Measurements from ENCODE around the gene TMX2.

The TMX2 gene

GRCh38 chr11:57764566-57764965 is 52.2 kb downstream of the TMX2 start:
- Histone ChIP-seq H3K4me1 (ENCODE audit: control insufficient read depth, insufficient read depth, low read length) (peaks cover 20% of the 10 kb centered on the region), H3K4me3 (ENCODE audit: low read length in 2 of 2) (peak overlapping the region; percentile 90 to 95), H3K9me3 (ENCODE audit: control insufficient read depth in 2 of 2, low read length in 2 of 2) (no peaks in the 10 kb centered on the region), H3K9ac (ENCODE audit: low read length in 2 of 2) (peak overlapping the region in 1 of 2 donors; percentile 95), H3K27me3 (ENCODE audit: control insufficient read depth in 1 of 2, insufficient read depth in 2 of 2, low read length in 2 of 2) (no peaks in the 10 kb centered on the region), H3K27ac (ENCODE audit: low read length) (no peak overlapping the region), H3K36me3 (ENCODE audit: control insufficient read depth in 2 of 2, insufficient read depth in 2 of 2, low read length in 2 of 2) (no peaks in the 10 kb centered on the region)

GRCh38 chr11:57764972-57765371 is 52.6 kb downstream of the TMX2 start:
- peak overlapping the region; percentile 90 to 95 for H3K4me3 ChIP-seq (ENCODE audit: low read length in 2 of 2)
- H3K4me1 ChIP-seq (ENCODE audit: control insufficient read depth, insufficient read depth, low read length): peaks cover 20% of the 10 kb centered on the region
- no peak overlapping the region for H3K27ac ChIP-seq (ENCODE audit: low read length)
- H3K9me3 ChIP-seq (ENCODE audit: control insufficient read depth in 2 of 2, low read length in 2 of 2): no peaks in the 10 kb centered on the region
- no peaks in the 10 kb centered on the region for H3K27me3 ChIP-seq (ENCODE audit: control insufficient read depth in 1 of 2, insufficient read depth in 2 of 2, low read length in 2 of 2)
- no peaks in the 10 kb centered on the region for H3K36me3 ChIP-seq (ENCODE audit: control insufficient read depth in 2 of 2, insufficient read depth in 2 of 2, low read length in 2 of 2)
- peak overlapping the region in 1 of 2 donors; percentile 36 for H3K9ac ChIP-seq (ENCODE audit: low read length in 2 of 2)

- Histone ChIP-seq H3K27ac (ENCODE audit: low read length) (no peak overlapping the region), H3K4me3 (ENCODE audit: low read length in 2 of 2) (no peak overlapping the region), H3K36me3 (ENCODE audit: control insufficient read depth in 2 of 2, insufficient read depth in 2 of 2, low read length in 2 of 2) (no peaks in the 10 kb centered on the region), H3K27me3 (ENCODE audit: control insufficient read depth in 1 of 2, insufficient read depth in 2 of 2, low read length in 2 of 2) (no peaks in the 10 kb centered on the region), H3K9ac (ENCODE audit: low read length in 2 of 2) (no peak overlapping the region), H3K4me1 (ENCODE audit: control insufficient read depth, insufficient read depth, low read length) (peaks cover 28% of the 10 kb centered on the region), H3K9me3 (ENCODE audit: control insufficient read depth in 2 of 2, low read length in 2 of 2) (no peaks in the 10 kb centered on the region)
These were observed 58.4 kb downstream of the TMX2 start for GRCh38 chr11:57770793-57771192.

- Histone ChIP-seq H3K4me1 (ENCODE audit: control insufficient read depth, insufficient read depth, low read length) (peaks cover 32% of the 10 kb centered on the region), H3K27me3 (ENCODE audit: control insufficient read depth in 1 of 2, insufficient read depth in 2 of 2, low read length in 2 of 2) (no peaks in the 10 kb centered on the region), H3K27ac (ENCODE audit: low read length) (no peak overlapping the region), H3K36me3 (ENCODE audit: control insufficient read depth in 2 of 2, insufficient read depth in 2 of 2, low read length in 2 of 2) (no peaks in the 10 kb centered on the region), H3K4me3 (ENCODE audit: low read length in 2 of 2) (no peak overlapping the region), H3K9ac (ENCODE audit: low read length in 2 of 2) (no peak overlapping the region), H3K9me3 (ENCODE audit: control insufficient read depth in 2 of 2, low read length in 2 of 2) (no peaks in the 10 kb centered on the region)
These were observed 59.0 kb downstream of the TMX2 start for GRCh38 chr11:57771365-57771764.

- Histone ChIP-seq H3K27me3 (ENCODE audit: control insufficient read depth in 1 of 2, insufficient read depth in 2 of 2, low read length in 2 of 2) (no peaks in the 10 kb centered on the region), H3K4me1 (ENCODE audit: control insufficient read depth, insufficient read depth, low read length) (peaks cover 44% of the 10 kb centered on the region), H3K27ac (ENCODE audit: low read length) (no peak overlapping the region)
These were observed 60.2 kb downstream of the TMX2 start for GRCh38 chr11:57772562-57772961.

GRCh38 chr11:57773026-57773598 is 60.7 kb downstream of the TMX2 start:
- Histone ChIP-seq H3K4me1 (ENCODE audit: control insufficient read depth, insufficient read depth, low read length) (peaks cover 50% of the 10 kb centered on the region), H3K27ac (ENCODE audit: low read length) (no peak overlapping the region), H3K9me3 (ENCODE audit: control insufficient read depth in 2 of 2, low read length in 2 of 2) (no peaks in the 10 kb centered on the region), H3K27me3 (ENCODE audit: control insufficient read depth in 1 of 2, insufficient read depth in 2 of 2, low read length in 2 of 2) (no peaks in the 10 kb centered on the region), H3K4me3 (ENCODE audit: low read length in 2 of 2) (no peak overlapping the region), H3K9ac (ENCODE audit: low read length in 2 of 2) (no peak overlapping the region), H3K36me3 (ENCODE audit: control insufficient read depth in 2 of 2, insufficient read depth in 2 of 2, low read length in 2 of 2) (no peaks in the 10 kb centered on the region)

More at GRCh38 chr11:57772562-57772961, 60.2 kb downstream of the TMX2 start:
- Histone ChIP-seq H3K9ac (ENCODE audit: low read length in 2 of 2) (no peak overlapping the region), H3K9me3 (ENCODE audit: control insufficient read depth in 2 of 2, low read length in 2 of 2) (no peaks in the 10 kb centered on the region), H3K4me3 (ENCODE audit: low read length in 2 of 2) (no peak overlapping the region), H3K36me3 (ENCODE audit: control insufficient read depth in 2 of 2, insufficient read depth in 2 of 2, low read length in 2 of 2) (no peaks in the 10 kb centered on the region)

GRCh38 chr11:57775491-57775890 is 63.1 kb downstream of the TMX2 start:
- no peak overlapping the region for H3K9ac ChIP-seq (ENCODE audit: low read length in 2 of 2)

GRCh38 chr11:57776031-57776521 is 63.7 kb downstream of the TMX2 start:
- Histone ChIP-seq H3K9ac (ENCODE audit: low read length in 2 of 2) (no peak overlapping the region), H3K36me3 (ENCODE audit: control insufficient read depth in 2 of 2, insufficient read depth in 2 of 2, low read length in 2 of 2) (no peaks in the 10 kb centered on the region), H3K27me3 (ENCODE audit: control insufficient read depth in 1 of 2, insufficient read depth in 2 of 2, low read length in 2 of 2) (no peaks in the 10 kb centered on the region), H3K27ac (ENCODE audit: low read length) (peak overlapping the region; percentile 37), H3K9me3 (ENCODE audit: control insufficient read depth in 2 of 2, low read length in 2 of 2) (no peaks in the 10 kb centered on the region), H3K4me1 (ENCODE audit: control insufficient read depth, insufficient read depth, low read length) (peaks cover 57% of the 10 kb centered on the region), H3K4me3 (ENCODE audit: low read length in 2 of 2) (peak overlapping the region; percentile 29 to 59)

More at GRCh38 chr11:57775491-57775890, 63.1 kb downstream of the TMX2 start:
- H3K9me3 ChIP-seq (ENCODE audit: control insufficient read depth in 2 of 2, low read length in 2 of 2): no peaks in the 10 kb centered on the region
- peak overlapping the region; percentile 29 to 59 for H3K4me3 ChIP-seq (ENCODE audit: low read length in 2 of 2)
- peaks cover 54% of the 10 kb centered on the region for H3K4me1 ChIP-seq (ENCODE audit: control insufficient read depth, insufficient read depth, low read length)
- no peaks in the 10 kb centered on the region for H3K27me3 ChIP-seq (ENCODE audit: control insufficient read depth in 1 of 2, insufficient read depth in 2 of 2, low read length in 2 of 2)
- no peaks in the 10 kb centered on the region for H3K36me3 ChIP-seq (ENCODE audit: control insufficient read depth in 2 of 2, insufficient read depth in 2 of 2, low read length in 2 of 2)
- peak overlapping the region; percentile 37 for H3K27ac ChIP-seq (ENCODE audit: low read length)

GRCh38 chr11:57776577-57777210 is 64.3 kb downstream of the TMX2 start:
- H3K4me3 ChIP-seq (ENCODE audit: low read length in 2 of 2): peak overlapping the region; percentile 29 to 59
- H3K36me3 ChIP-seq (ENCODE audit: control insufficient read depth in 2 of 2, insufficient read depth in 2 of 2, low read length in 2 of 2): no peaks in the 10 kb centered on the region
- H3K4me1 ChIP-seq (ENCODE audit: control insufficient read depth, insufficient read depth, low read length): peaks cover 60% of the 10 kb centered on the region
- peak overlapping the region; percentile 88 for H3K27ac ChIP-seq (ENCODE audit: low read length)
- no peaks in the 10 kb centered on the region for H3K27me3 ChIP-seq (ENCODE audit: control insufficient read depth in 1 of 2, insufficient read depth in 2 of 2, low read length in 2 of 2)
- H3K9ac ChIP-seq (ENCODE audit: low read length in 2 of 2): no peak overlapping the region
- H3K9me3 ChIP-seq (ENCODE audit: control insufficient read depth in 2 of 2, low read length in 2 of 2): no peaks in the 10 kb centered on the region

GRCh38 chr11:57777969-57778317 is 65.5 kb downstream of the TMX2 start:
- H3K36me3 ChIP-seq (ENCODE audit: control insufficient read depth in 2 of 2, insufficient read depth in 2 of 2, low read length in 2 of 2): no peaks in the 10 kb centered on the region
- peaks cover 57% of the 10 kb centered on the region for H3K4me1 ChIP-seq (ENCODE audit: control insufficient read depth, insufficient read depth, low read length)
- H3K27ac ChIP-seq (ENCODE audit: low read length): peak overlapping the region; percentile 88
- peak overlapping the region; percentile 44 to 64 for H3K4me3 ChIP-seq (ENCODE audit: low read length in 2 of 2)
- no peaks in the 10 kb centered on the region for H3K27me3 ChIP-seq (ENCODE audit: control insufficient read depth in 1 of 2, insufficient read depth in 2 of 2, low read length in 2 of 2)
- H3K9me3 ChIP-seq (ENCODE audit: control insufficient read depth in 2 of 2, low read length in 2 of 2): no peaks in the 10 kb centered on the region
- H3K9ac ChIP-seq (ENCODE audit: low read length in 2 of 2): peak overlapping the region; percentile 43 to 58

Measured in stomach smooth muscle (tissue), 2 donors.